ENCODE results near the gene VRK2.
A peak's percentile ranks its signal among the peaks of the same experiment; 100 is the strongest.

The VRK2 gene

DNA sequence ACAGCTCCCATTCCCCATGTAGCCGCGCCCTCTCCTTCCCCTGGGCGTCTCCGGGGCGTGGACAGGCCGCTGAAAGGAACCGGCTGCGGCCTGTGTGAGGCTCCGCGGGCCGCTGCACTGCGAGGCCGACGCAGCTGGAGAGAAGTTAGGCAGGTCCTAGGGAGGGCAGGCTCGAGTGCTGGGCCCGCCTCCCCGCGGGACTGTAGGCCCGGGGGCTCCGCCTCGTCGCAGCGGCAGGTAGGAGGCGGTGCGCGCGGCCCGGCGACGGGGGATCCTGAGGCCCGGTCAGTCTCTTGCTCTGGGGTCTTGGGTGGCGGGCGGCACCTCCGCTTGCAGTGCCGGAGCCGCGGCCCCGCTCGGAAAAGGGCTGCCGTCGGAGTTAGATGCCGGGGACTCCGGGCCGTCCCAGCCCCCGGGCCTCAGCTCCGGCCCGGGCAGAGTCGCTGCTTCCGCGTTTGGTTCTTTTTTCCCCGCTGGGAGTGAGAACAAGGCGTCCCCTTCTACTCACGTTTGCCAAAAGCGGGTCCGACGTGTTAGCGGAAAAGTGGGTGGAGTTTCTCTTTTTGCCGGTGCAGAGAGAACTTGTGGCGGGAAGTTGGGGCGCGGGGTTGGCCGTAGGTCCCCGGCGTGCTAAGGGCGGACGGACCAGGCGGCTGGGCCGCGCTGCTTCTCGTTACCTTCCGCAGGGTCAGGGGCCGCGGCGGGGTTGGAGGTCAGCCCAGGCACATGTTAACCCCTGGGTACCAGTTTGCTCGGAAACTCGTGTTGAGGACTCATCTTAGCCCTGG lies at the start of gene VRK2:
VRK2 (plus strand) TSS at position 222 of the 788 bp plus-strand sequence. CDS start 2,026 bp downstream, outside the sequence.
- peak; percentile 92 for DNase-seq (ENCODE audit: low read depth)

- no peak for DNase-seq (ENCODE audit: low read depth)
Measured at GRCh38 chr2:58006256-58006951, 40.2 kb upstream of the VRK2 start.

GRCh38 chr2:58006952-58007284 lies 39.7 kb upstream of the VRK2 start:
- DNase-seq (ENCODE audit: low read depth), result no peak

- DNase-seq (ENCODE audit: low read depth), result no peak
Measured at GRCh38 chr2:58010599-58010998, 36.0 kb upstream of the VRK2 start.

DNA sequence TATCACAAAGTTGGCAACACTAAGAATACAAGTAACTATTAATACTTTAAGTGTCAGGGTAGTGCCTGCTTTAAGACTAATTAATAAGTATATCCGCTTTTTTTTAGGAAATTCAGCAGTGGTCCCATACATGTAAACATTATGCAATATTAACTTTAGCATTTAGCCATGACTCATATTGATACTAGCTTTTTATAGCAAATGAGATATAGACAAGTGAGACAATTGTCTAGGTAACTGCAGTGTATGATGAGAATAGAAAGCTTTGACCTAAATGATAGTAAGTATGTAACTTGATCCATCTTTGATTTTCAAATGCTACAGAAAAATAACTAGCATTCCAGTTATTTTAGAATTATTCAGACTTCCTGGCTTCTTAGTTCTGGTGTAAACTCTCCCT lies 27.4 kb upstream of the VRK2 start:
- DNase-seq (ENCODE audit: low read depth), result no peak

DNA sequence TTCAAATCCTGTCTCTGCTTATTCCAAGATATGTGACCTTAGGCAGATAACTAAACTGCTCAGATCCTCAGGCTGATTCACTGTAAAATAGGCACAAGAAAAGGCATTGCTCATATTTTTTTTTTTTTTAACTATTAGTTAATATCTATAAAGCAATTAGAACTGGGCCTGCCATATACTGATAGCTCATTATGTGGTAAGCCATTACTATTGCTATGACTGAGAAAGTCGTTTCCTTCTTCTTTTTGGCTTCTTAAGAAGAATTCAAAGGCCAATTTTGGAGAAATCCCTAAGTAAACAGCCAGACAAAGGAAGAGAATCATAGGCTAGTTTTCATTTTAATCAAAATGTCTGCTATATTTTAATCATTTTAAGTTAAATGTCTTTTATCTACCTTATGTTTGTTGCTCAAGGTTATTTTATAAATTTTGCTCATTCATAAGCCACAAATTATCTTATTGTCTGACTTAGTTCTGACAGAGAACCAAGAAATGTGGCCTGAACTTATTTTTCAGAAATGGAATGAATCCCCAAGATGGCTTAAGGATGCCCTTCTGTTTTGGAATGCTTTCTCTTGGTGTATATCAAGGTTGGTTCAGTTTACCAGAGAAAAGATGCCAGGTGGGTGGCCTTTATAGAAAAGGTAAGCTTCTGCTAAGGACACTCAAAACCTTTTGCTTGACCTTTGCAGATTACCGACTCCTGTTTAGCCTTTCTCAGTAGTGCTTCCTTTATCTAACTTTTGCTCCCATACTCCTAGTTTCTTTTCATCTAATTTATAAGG lies 21.3 kb upstream of the VRK2 start:
- no peak for DNase-seq (ENCODE audit: low read depth)

DNA sequence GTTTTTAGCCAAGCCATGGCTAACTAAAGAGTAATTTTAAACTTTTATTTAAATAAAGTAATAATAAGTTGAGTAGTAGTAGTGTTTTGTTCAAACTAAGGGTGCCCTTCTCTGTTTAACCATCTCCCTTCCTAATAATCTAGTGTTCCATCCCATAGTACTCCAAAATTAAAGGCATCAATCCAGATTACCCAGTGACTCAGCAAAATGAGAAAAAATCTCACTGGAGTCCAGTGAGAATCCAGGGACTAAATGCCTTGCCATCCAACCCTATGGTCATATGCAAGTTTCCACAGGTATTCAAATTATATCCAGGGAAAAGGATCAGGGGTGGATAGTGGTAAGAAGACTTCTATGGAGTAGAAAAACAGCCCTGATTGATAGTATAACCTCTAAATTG lies 19.6 kb upstream of the VRK2 start:
- DNase-seq (ENCODE audit: low read depth), result no peak

DNA sequence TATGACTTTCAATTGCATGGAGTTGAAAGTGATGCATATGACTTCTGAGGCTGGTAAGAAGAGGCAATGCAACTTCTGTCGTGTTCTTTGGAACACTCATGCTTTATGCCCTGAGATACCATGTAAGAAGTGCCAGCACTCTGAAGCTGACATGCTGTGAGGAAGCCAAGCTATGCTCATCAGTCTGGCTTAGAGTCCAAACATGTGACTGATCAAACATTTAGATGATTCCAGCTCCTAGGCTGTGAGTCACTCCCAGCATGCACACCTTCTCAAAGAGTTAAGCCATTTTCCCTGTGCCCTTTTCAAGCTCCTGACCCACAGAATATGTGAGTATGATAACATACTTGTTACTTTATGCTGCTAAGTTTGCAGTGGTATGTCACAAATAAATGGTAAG lies 15.8 kb upstream of the VRK2 start:
- DNase-seq (ENCODE audit: low read depth), result peak; percentile 23

- peak; percentile 24 for DNase-seq (ENCODE audit: low read depth)
Measured at GRCh38 chr2:58032016-58032763, 14.4 kb upstream of the VRK2 start.

- peak; percentile 52 for DNase-seq (ENCODE audit: low read depth)
Measured at GRCh38 chr2:58032764-58033080, 13.9 kb upstream of the VRK2 start.

GRCh38 chr2:58033530-58033929 lies 13.1 kb upstream of the VRK2 start:
- DNase-seq (ENCODE audit: low read depth), result no peak

- no peak for DNase-seq (ENCODE audit: low read depth)
Measured at GRCh38 chr2:58035352-58035751, 11.3 kb upstream of the VRK2 start.

DNA sequence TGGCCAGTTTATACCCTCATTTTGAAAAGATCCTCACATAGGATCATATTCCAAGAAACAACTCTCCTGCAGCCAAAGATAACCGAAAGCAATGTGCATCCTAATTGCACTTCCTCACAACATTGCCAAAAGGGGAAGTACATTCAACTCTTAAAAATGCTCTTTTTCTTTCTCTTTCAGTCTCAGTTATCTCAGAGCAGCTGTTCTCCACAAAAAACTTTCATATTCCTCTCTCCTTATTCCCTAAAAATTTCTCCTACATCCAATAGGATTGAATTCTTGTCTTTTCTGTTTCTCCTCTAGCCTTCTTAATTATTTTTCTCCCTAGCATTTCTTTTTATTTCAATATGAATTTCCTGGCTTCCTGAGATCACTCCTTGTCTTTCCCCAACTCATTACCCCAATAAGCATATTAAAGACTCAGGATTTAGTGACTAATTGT lies 7.4 kb upstream of the VRK2 start:
- DNase-seq (ENCODE audit: low read depth), result no peak

- peak; percentile 88 for DNase-seq (ENCODE audit: low read depth)
Measured at GRCh38 chr2:58042486-58042970, 4.1 kb upstream of the VRK2 start.

DNA sequence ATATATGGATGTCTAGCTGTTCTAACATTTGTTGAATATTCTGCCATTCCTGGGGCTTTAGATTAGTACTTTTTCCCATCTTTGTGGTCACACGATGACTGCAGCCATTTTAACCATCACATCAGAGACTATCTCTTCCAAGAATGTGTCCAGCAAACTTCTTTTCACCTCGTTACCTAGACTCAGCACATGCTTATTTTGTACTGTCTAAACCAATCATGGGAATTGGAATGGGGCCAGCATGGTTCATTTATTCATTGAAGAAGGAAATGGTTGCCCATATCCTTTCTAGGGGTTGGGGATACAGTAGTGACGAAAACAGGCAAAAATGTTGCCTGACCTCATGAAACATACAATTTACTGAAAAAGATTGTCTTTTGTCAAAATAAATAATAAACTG lies 2.5 kb upstream of the VRK2 start:
- no peak for DNase-seq (ENCODE audit: low read depth)

DNA sequence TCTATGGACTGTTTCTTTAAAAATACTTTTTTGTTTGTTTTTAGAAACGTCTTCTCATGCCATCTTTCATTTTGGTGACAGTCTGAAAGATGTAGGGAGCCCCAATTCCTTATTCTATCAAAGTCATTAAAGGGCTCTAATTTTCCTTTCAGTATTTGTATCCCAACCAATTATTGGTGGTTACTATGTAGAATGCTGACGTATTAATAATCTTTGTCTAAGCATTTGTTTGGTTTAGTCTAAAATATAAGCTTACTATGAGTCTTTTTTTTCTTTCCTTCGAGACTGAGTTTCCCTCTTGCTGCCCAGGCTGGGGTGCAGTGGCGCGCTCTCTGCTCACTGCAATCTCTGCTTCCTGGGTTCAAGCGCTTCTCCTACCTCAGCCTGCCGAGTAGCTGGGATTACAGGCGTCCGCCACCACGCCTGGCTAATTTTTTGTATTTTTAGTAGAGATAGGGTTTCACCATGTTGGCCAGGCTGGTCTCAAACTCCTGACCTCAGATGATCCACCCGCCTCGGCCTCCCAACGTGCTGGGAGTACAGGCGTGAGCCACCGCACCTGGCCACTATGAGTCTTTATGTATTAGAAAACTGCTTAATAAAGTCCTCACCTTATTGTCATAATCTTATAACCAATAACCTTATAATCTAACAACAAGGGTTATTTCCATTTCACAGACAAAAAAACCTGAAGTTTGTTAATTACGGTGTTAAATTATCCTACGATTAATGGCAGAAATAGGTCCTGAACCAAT lies 849 bp upstream of the VRK2 start:
- no peak for DNase-seq (ENCODE audit: low read depth)

DNA sequence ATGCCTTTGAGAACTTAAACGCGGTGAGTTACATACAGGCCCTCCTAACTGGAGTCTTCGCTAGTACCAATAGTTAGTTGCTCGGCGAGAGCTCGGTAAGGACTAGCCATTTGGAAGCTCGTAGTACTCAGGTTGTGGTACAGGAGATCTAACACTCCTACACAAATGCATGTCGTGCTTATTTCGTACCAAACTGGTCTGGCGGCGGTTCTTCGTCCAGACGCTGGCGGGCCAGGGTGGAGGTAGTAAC lies 346 bp upstream of the VRK2 start:
- DNase-seq (ENCODE audit: low read depth), result no peak

GRCh38 chr2:58047373-58047935 lies 848 bp downstream of the VRK2 start:
- no peak for DNase-seq (ENCODE audit: low read depth)

GRCh38 chr2:58047961-58048360 lies 1.4 kb downstream of the VRK2 start:
- DNase-seq (ENCODE audit: low read depth), result no peak

DNA sequence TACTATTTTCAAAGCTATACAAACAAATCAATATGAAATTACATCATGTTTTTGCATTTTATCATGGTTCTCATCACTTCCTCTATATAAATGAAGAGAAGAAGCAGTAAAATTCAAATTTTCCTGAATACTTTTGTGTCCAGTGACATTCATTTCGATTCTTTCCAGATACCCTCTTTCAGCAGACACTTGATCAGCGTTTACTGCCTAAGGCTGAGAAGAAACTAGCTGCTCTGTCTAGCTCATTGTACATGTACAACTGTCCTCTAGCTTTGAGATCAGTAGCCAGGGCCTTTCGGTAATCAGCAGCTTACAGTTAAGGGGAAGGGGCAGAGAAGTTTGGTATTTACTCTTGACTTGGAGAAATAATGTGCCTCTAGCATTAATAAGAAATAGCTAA lies 4.8 kb downstream of the VRK2 start:
- no peak for DNase-seq (ENCODE audit: low read depth)

GRCh38 chr2:58052978-58053377 lies 6.4 kb downstream of the VRK2 start:
- no peak for DNase-seq (ENCODE audit: low read depth)
